Stomach (tissue), 9 donors: ENCODE results near the gene PARP9. TPM values are rescaled to one million over a fixed set of nuclear protein-coding genes. Genes with fewer than 3 reads are reported as not detected.
A peak's percentile ranks its signal among the peaks of the same experiment; 100 is the strongest.
"Not testable (repeated sequence)": the region's sequence is repeated elsewhere in the genome, so short reads cannot be mapped to it uniquely, and the experiment has no call there.

Source experiments
- DNase-seq, 2 donors: peaks; one replicate each; pipeline versions ENCODE4 v3.0.0 to v3.0.0-alpha.2; 2013 to 2019
- H3K27ac ChIP-seq, 5 donors: fragments of 200-600 bp in 4 of 5; sonication (generic) in 4 of 5; one replicate each; pipeline ENCODE4 v1.5.1; 2013 to 2019; ENCODE audit warnings: mild to moderate bottlenecking in 1 of 5, moderate library complexity in 1 of 5
- H3K27me3 ChIP-seq, 3 donors: fragments of 200-600 bp; sonication (generic); one replicate each; pipeline ENCODE4 v1.5.1; 2017 to 2019; ENCODE audit warnings: mixed run types in 1 of 3
- H3K36me3 ChIP-seq, 4 donors: fragments of 200-600 bp; sonication (generic); 1 replicate in 3 of 4; 2 replicates in 1 of 4; pipeline ENCODE4 v1.5.1; 2016 to 2019
- H3K4me1 ChIP-seq, 4 donors: fragments of 200-600 bp; sonication (generic); one replicate each; pipeline ENCODE4 v1.5.1; 2016 to 2019
- H3K4me3 ChIP-seq, 4 donors: fragments of 200-600 bp; sonication (generic) in 3 of 4; one replicate each; pipeline ENCODE4 v1.5.1; 2016 to 2019; ENCODE audit warnings: mild to moderate bottlenecking in 1 of 4
- H3K9me3 ChIP-seq, 4 donors: fragments of 200-600 bp; sonication (generic); one replicate each; pipeline ENCODE4 v1.5.1; 2016 to 2019
- CTCF ChIP-seq, 7 experiments: fragments of 450-650 bp in 4 of 7; fragments of 200-600 bp in 3 of 7; sonication (generic) in 3 of 7; IDR thresholded peaks; one replicate each; pipeline ENCODE4 v1.5.1; 2016 to 2019; ENCODE audit warnings: antibody characterized with exemption in 7 of 7, control low read depth in 2 of 7, mild to moderate bottlenecking in 1 of 7
- EP300 ChIP-seq: sonication (generic); formaldehyde crosslinking; IDR thresholded peaks from one replicate; pipeline ENCODE4 v1.6.1; 2017; ENCODE audit warnings: antibody characterized with exemption
- POLR2A ChIP-seq, 4 donors: fragments of 450-650 bp; IDR thresholded peaks; one replicate each; pipeline ENCODE4 v1.6.1; 2016; ENCODE audit warnings: antibody characterized with exemption in 4 of 4, control low read depth in 2 of 4, mild to moderate bottlenecking in 1 of 4, moderate library complexity in 1 of 4
- POLR2AphosphoS5 ChIP-seq, 3 donors: sonication (generic); formaldehyde crosslinking; IDR thresholded peaks; one replicate each; pipeline ENCODE4 v1.6.1; 2016; ENCODE audit warnings: antibody characterized with exemption in 3 of 3
- WGBS, 5 donors: extraction: QIAGEN DNeasy Blood & Tissue Kit in 3 of 5; methylation state at CpG; one replicate each; pipeline versions ENCODE4 v1.1.5 to v1.1.7; 2013 to 2018; 5-methylcytosine and 5-hydroxymethylcytosine counted together
- intact Hi-C: fragments of 100-400 bp; cut with DNase I; formaldehyde crosslinking; loops from one replicate; pipeline ENCODE4 v1.15.1; 2023; ENCODE audit warnings: low total_unique reads
- polyA plus RNA-seq, 3 donors: library from polyadenylated mRNA; stranded (reverse); fragments of 200-250 nt; gene quantifications; one replicate each; pipeline ENCODE4 v1.2.3, GENCODE V29; 2013
- total RNA-seq, 5 donors: library from RNA; depleted of rRNA; stranded (reverse); fragments of >200 nt; gene quantifications; one replicate each; pipeline versions ENCODE4 v1.1.0 to v1.2.3, GENCODE V29; 2014 to 2016
- donor health status: healthy with polysubstance abuse.
- donor health status: Bipolar disorder and iron deficiency.
- donor health status: healthy.

The PARP9 gene
- total and polyA plus RNA-seq, 8 donors = 1.4 to 42.6 (median 22.6) TPM

GRCh38 chr3:122510878-122511535, 53.1 kb downstream of the PARP9 start:
- peaks cover 21 to 77% (median 51%) of the 10 kb centered on the region in 4 donors for H3K4me1 ChIP-seq
- H3K27ac ChIP-seq = no peak overlapping the region
- intact Hi-C loops = no loop called here
- TF ChIP-seq POLR2A (IDR thresholded peaks at IDR 0.05) (no peak), CTCF (IDR thresholded peaks at IDR 0.05) (no peak), POLR2AphosphoS5 (IDR thresholded peaks at IDR 0.05) (no peak), EP300 (no peak)
- no peaks in the 10 kb centered on the region for H3K36me3 ChIP-seq
- no peaks in the 10 kb centered on the region for H3K9me3 ChIP-seq
- 70 to 82% (median 76%) methylated on average over 8 of the region's 8 CpGs for WGBS, 5 donors
- no peak for DNase-seq
- H3K27me3 ChIP-seq = no peaks in the 10 kb centered on the region
- H3K4me3 ChIP-seq = no peak overlapping the region

DNA sequence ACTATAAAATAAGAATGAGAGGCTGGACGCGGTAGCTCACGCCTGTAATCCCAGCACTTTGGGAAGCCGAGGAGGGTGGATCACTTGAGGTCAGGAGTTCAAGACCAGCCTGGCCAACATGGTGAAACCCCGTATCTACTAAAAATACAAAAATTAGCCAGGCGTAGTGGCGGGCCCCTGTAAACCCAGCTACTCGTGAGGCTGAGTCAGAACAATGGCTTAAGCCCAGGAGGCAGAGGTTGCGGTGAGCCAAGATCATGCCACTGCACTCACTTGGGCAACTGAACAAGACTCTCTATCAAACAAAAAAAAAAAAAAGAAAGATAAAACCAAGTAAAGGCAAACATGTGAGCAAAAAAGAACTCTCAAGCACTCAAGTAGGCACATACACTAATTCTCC, 55.2 kb downstream of the PARP9 start:
- TF ChIP-seq POLR2AphosphoS5 (IDR thresholded peaks at IDR 0.05) = peak in 1 of 3 donors; percentile 31
- intact Hi-C loops, H3K4me3 ChIP-seq, H3K36me3 ChIP-seq, H3K27me3 ChIP-seq, H3K9me3 ChIP-seq: not testable (repeated sequence)
- DNase-seq = peak in 1 of 2 donors; percentile 69
- H3K27ac ChIP-seq = peak overlapping the region; percentile 2 to 50 (median 45)
- 31 to 61% (median 56%) methylated on average over 9 of the region's 9 CpGs for WGBS, 5 donors
- peaks cover 21 to 80% (median 51%) of the 10 kb centered on the region in 4 donors for H3K4me1 ChIP-seq

DNA sequence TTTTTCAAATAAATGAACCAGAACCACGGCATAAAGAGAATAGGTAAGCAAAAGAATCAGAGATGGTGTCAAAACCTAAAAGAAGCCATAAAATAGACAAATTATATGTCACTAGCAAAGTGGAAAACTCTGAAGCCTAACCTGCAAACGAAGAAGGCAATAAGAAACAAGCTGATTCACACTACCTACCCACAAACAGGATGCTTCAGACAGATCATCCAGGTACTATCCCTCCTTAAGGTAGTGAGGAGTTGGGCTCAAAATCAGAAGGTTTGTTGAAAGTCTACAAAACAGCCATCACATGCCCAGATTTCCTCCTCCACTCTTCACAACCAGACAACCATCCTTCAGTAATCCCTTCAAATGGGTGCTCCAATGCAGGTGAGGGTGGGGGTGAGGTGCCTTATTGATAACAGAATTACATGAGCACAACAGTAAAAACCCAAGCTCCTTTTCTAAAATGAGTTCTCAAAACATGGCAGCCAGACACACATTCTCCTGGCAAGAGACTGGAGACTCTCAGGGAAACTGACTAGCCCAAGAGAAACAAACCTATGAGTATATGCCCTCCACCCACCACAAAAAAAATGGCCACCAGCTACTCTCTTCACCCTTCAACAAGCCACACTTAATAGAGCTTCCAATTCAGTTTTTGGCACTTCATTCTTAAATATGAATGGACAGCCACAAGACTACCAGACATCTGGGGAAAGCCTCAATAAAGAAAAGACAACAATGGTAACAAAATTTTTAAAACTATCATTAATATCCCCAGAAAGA, 55.8 kb downstream of the PARP9 start:
- DNase-seq = no peak
- Histone ChIP-seq H3K9me3 (no peaks in the 10 kb centered on the region), H3K4me3 (no peak overlapping the region), H3K4me1 (peaks cover 19 to 74% (median 47%) of the 10 kb centered on the region in 4 donors), H3K36me3 (no peaks in the 10 kb centered on the region), H3K27me3 (no peaks in the 10 kb centered on the region), H3K27ac (peak overlapping the region in 4 of 5 donors; percentile 2 to 49 (median 32))
- 87 to 95% (median 92%) methylated on average over 2 of the region's 2 CpGs for WGBS, 5 donors
- intact Hi-C loops = no loop called here
- no peak for TF ChIP-seq POLR2AphosphoS5 (IDR thresholded peaks at IDR 0.05)
- TF ChIP-seq POLR2A (IDR thresholded peaks at IDR 0.05) = no peak
- no peak for TF ChIP-seq EP300
- no peak for TF ChIP-seq CTCF (IDR thresholded peaks at IDR 0.05)

- H3K27me3 ChIP-seq = no peaks in the 10 kb centered on the region
- no peak overlapping the region for H3K27ac ChIP-seq
- no peaks in the 10 kb centered on the region for H3K9me3 ChIP-seq
- H3K4me1 ChIP-seq = peaks cover 13 to 70% (median 44%) of the 10 kb centered on the region in 4 donors
- WGBS, 5 donors = 91 to 100% (median 100%) methylated on average over 1 of the region's 1 CpG
- intact Hi-C loops = no loop called here
- no peak for TF ChIP-seq POLR2AphosphoS5 (IDR thresholded peaks at IDR 0.05)
- TF ChIP-seq CTCF (IDR thresholded peaks at IDR 0.05) = no peak
- TF ChIP-seq EP300 = no peak
- TF ChIP-seq POLR2A (IDR thresholded peaks at IDR 0.05) = no peak
- H3K4me3 ChIP-seq = no peak overlapping the region
- no peak for DNase-seq
- no peaks in the 10 kb centered on the region for H3K36me3 ChIP-seq
These were observed 57.6 kb downstream of the PARP9 start for GRCh38 chr3:122506450-122506849.
